ENCODE results near the gene GTPBP10.

The GTPBP10 gene, protein sequence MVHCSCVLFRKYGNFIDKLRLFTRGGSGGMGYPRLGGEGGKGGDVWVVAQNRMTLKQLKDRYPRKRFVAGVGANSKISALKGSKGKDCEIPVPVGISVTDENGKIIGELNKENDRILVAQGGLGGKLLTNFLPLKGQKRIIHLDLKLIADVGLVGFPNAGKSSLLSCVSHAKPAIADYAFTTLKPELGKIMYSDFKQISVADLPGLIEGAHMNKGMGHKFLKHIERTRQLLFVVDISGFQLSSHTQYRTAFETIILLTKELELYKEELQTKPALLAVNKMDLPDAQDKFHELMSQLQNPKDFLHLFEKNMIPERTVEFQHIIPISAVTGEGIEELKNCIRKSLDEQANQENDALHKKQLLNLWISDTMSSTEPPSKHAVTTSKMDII

DNA sequence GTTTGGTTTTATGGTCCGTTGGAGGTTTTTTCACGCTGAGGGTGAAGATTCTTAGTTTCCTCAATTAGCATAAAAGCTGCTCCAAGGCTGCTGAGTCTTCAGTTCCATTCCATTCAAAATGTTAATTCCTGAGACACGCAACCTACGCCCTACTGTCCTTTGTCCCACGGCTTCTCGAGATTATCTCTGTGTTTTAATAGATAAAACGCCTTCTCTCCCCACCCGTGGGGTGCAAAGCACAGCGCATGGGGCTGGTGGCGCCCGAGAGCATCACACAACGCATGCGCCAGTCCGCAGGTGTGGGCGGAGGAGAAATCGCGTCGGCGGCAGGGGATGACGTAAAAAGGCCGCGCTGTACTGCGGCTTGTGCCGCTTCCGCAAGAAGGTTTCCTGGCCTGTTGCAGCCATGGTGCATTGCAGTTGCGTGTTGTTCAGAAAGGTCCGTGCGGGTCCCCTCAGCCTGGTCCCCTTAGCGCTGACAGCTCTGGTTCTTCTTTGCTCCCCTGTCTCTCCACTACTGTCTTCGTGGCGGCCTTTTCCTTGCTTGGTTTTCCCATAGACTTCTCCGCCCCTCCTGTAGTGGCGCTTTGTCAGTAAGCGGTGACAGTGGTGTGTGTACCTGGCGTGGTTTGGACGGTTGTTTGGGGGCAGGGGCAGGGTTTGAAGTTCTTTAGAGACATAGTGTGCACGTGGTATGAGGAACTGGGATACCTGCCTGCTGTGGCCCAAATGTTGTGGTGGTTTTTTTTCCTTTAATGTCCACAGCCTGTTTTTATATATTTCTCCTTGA is at the start of gene GTPBP10:
Gene GTPBP10 (plus strand): TSS at position 381 of the 790 bp plus-strand sequence. CDS start 26 bp downstream, at position 407.
- Histone ChIP-seq H3K9ac (ENCODE audit: low read length) (peak within 1 kb of the TSS; percentile 90), H3K9me3 (ENCODE audit: low read length) (no peaks in the 10 kb centered on the region), H3K27me3 (ENCODE audit: control insufficient read depth in 1 of 2, insufficient read depth in 2 of 2, low read length in 2 of 2) (no peaks in the 10 kb centered on the region), H3K36me3 (ENCODE audit: insufficient read depth, low read length) (no peaks in the 10 kb centered on the region), H3K4me3 (ENCODE audit: low read depth in 1 of 2, low read length in 2 of 2) (peak within 1 kb of the TSS; percentile 89 to 95), H3K27ac (ENCODE audit: low read depth, low read length) (peak within 1 kb of the TSS; percentile 90), H3K4me1 (ENCODE audit: insufficient read depth, low read length) (peaks cover 10% of the 10 kb centered on the region)

DNA sequence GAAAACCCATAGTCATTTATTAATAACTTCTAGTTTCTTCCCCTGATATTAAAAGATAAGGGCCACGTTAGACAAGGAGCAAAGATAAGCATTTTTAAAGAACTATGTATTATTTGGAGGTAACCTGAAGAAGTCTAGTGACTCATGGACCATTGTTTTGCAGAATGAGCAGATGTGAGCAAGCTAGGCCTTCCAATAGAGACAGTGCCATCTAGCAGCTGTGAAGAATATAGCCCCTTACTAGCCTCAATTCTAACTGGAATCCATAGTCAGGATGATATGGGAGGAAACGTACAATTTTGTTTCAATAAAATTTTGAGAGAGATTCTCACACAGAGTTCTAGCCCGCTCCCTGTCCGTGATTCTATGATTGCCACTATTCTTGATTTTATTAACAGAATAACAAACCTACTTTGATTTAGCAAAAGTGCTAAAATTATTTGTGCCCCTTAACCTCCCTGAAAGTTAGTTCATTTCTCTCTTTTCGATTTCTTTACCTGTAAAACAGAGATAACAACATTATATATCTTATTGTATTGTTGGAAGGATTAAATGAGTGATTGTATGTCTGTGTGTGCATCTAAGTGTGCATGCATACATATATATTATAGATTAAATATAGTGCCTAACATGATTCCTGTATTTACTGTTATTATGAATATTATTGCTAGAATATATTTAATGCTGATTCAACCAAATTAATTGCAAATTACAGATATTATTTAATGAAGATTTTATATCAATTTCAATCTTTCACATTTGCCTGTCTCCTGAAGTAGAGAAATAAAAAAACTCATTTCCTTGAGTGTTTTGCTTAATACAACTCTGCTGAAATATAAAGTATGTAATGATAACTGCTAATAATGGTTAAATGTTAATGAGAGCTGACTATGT is 48.1 kb upstream of the GTPBP10 start:
- no peaks in the 10 kb centered on the region for H3K4me1 ChIP-seq (ENCODE audit: insufficient read depth, low read length)
- no peaks in the 10 kb centered on the region for H3K9me3 ChIP-seq (ENCODE audit: low read length)
- no peak overlapping the region for H3K27ac ChIP-seq (ENCODE audit: low read depth, low read length)
- H3K4me3 ChIP-seq (ENCODE audit: low read depth in 1 of 2, low read length in 2 of 2), result no peak overlapping the region
- no peak overlapping the region for H3K9ac ChIP-seq (ENCODE audit: low read length)
- H3K27me3 ChIP-seq (ENCODE audit: control insufficient read depth in 1 of 2, insufficient read depth in 2 of 2, low read length in 2 of 2), result no peaks in the 10 kb centered on the region
- no peaks in the 10 kb centered on the region for H3K36me3 ChIP-seq (ENCODE audit: insufficient read depth, low read length)

DNA sequence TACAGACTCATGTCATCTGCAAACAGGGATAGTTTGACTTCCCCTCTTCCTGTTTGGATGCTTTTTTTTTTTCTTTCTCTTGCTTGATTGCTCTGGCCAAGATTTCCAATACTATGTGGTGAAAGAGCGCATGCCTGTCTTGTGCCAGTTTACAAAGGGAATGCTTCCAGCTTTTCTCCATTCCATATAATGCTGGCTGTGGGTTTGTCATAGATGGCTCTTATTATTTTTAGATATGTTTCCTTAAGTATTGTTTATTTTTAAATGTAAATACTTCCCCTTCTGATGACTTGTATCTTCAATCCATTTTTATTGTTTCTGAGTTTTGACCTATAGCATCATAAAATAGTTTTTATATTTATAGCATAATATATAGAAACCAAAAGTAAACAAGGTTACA is 43.3 kb upstream of the GTPBP10 start:
- no peak overlapping the region for H3K9ac ChIP-seq (ENCODE audit: low read length)
- H3K9me3 ChIP-seq (ENCODE audit: low read length), result no peaks in the 10 kb centered on the region
- H3K4me3 ChIP-seq (ENCODE audit: low read depth in 1 of 2, low read length in 2 of 2), result no peak overlapping the region
- H3K4me1 ChIP-seq (ENCODE audit: insufficient read depth, low read length), result no peaks in the 10 kb centered on the region
- H3K36me3 ChIP-seq (ENCODE audit: insufficient read depth, low read length), result peaks cover 2% of the 10 kb centered on the region
- no peaks in the 10 kb centered on the region for H3K27me3 ChIP-seq (ENCODE audit: control insufficient read depth in 1 of 2, insufficient read depth in 2 of 2, low read length in 2 of 2)
- H3K27ac ChIP-seq (ENCODE audit: low read depth, low read length), result no peak overlapping the region

DNA sequence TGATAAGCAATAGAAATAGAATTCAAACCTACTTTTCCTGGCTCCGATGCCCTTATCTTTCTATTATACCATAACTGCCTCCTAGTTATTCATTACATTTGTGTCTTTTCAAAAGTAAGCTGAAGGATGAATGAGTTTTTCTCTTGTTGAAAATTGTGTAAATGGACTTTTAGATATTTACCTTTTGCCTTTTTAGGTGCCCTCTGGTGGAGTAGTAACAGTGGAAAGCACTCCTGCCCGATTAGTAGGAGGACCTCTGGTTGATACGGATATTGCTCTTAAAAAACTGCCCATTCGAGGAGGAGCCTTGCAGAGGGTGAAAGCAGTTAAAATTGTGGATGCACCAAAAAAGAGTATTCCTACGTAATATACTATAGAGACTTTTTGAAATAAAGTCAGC is 36.6 kb upstream of the GTPBP10 start:
- Histone ChIP-seq H3K27me3 (ENCODE audit: control insufficient read depth in 1 of 2, insufficient read depth in 2 of 2, low read length in 2 of 2) (no peaks in the 10 kb centered on the region), H3K9ac (ENCODE audit: low read length) (no peak overlapping the region), H3K36me3 (ENCODE audit: insufficient read depth, low read length) (peaks cover 4% of the 10 kb centered on the region), H3K4me3 (ENCODE audit: low read depth in 1 of 2, low read length in 2 of 2) (no peak overlapping the region), H3K9me3 (ENCODE audit: low read length) (no peaks in the 10 kb centered on the region), H3K4me1 (ENCODE audit: insufficient read depth, low read length) (no peaks in the 10 kb centered on the region), H3K27ac (ENCODE audit: low read depth, low read length) (no peak overlapping the region)

DNA sequence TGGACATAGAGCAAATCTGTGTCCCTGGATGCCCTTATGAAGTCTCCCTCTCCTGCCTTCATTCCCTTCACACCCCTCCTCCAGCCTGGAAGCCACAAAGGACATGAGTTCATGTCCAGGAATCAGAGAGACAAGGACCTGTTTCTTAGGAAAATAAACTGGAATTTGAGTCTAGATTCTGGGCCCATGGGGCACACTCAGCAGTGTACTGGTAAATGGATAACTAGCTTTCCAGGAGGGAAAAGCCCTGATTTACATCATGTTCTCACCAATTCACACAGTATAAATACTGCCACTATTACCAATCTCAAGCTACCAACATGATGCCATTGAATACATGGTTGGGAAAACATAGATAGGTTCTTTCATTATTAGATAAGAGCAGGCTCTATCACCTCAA is 35.3 kb upstream of the GTPBP10 start:
- peaks cover 4% of the 10 kb centered on the region for H3K36me3 ChIP-seq (ENCODE audit: insufficient read depth, low read length)
- H3K4me1 ChIP-seq (ENCODE audit: insufficient read depth, low read length), result no peaks in the 10 kb centered on the region
- no peak overlapping the region for H3K4me3 ChIP-seq (ENCODE audit: low read depth in 1 of 2, low read length in 2 of 2)
- no peak overlapping the region for H3K9ac ChIP-seq (ENCODE audit: low read length)
- no peaks in the 10 kb centered on the region for H3K9me3 ChIP-seq (ENCODE audit: low read length)
- no peaks in the 10 kb centered on the region for H3K27me3 ChIP-seq (ENCODE audit: control insufficient read depth in 1 of 2, insufficient read depth in 2 of 2, low read length in 2 of 2)
- no peak overlapping the region for H3K27ac ChIP-seq (ENCODE audit: low read depth, low read length)

DNA sequence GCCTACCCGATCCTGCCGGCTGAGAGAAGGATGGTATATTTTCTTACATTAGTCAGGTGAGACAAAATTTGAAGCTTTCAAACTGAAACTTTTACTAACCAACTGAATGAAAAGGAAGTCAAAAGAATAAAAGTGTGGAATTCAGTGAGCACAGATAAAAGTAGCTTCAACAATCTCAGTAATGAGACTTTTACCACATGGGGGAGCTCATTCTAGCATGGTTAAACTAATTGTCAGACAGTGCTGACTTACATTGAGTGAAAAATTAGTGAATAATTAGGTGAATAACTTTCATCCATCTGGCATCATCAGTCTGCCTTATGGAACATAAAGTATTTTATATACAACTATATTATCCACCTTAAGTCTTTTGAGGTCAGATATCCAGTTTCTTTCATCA is 33.8 kb upstream of the GTPBP10 start:
- H3K4me1 ChIP-seq (ENCODE audit: insufficient read depth, low read length), result no peaks in the 10 kb centered on the region
- H3K36me3 ChIP-seq (ENCODE audit: insufficient read depth, low read length), result peaks cover 4% of the 10 kb centered on the region
- no peak overlapping the region for H3K9ac ChIP-seq (ENCODE audit: low read length)
- H3K4me3 ChIP-seq (ENCODE audit: low read depth in 1 of 2, low read length in 2 of 2), result no peak overlapping the region
- no peaks in the 10 kb centered on the region for H3K27me3 ChIP-seq (ENCODE audit: control insufficient read depth in 1 of 2, insufficient read depth in 2 of 2, low read length in 2 of 2)
- H3K9me3 ChIP-seq (ENCODE audit: low read length), result no peaks in the 10 kb centered on the region
- no peak overlapping the region for H3K27ac ChIP-seq (ENCODE audit: low read depth, low read length)

DNA sequence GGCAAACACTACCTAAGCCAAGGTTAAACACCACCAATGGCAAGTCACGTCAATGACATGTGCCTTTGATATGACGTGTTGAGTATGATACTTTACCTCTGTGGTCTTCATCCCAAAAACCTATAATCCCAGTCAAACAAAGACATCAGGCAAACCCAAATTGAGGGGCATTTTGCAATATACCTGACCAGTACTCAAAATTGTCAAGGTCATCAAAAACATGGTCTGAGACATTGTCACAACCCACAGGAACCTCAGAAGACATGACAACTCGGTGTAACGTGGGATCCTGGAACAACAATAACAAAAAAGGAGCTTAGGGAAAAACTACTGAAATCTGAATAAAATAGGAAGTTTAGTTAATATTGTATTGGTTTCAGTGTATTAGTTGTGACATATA is 32.6 kb upstream of the GTPBP10 start:
- H3K36me3 ChIP-seq (ENCODE audit: insufficient read depth, low read length), result no peaks in the 10 kb centered on the region
- no peak overlapping the region for H3K27ac ChIP-seq (ENCODE audit: low read depth, low read length)
- H3K4me3 ChIP-seq (ENCODE audit: low read depth in 1 of 2, low read length in 2 of 2), result no peak overlapping the region
- no peaks in the 10 kb centered on the region for H3K4me1 ChIP-seq (ENCODE audit: insufficient read depth, low read length)
- peaks cover 0 to under 1% of the 10 kb centered on the region in 2 donors for H3K27me3 ChIP-seq (ENCODE audit: control insufficient read depth in 1 of 2, insufficient read depth in 2 of 2, low read length in 2 of 2)
- no peak overlapping the region for H3K9ac ChIP-seq (ENCODE audit: low read length)
- no peaks in the 10 kb centered on the region for H3K9me3 ChIP-seq (ENCODE audit: low read length)

DNA sequence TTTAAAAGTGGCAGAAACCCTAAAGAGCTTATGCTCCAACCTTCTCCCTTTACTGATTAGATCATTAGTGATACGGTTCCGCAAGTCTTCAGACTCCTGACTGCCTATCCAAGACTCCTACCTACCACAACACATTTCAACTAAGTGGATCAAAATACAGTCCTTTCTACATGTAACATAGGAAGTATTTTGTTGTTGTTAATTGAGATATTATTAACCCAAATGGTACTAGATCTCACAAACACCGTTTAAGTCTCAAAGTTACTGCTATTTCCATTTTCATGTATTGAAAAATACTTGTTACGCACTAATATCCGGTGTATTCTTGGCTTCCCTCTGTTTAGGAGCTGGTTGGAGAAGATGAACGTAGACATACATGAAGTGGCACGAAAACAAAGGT is 26.5 kb upstream of the GTPBP10 start:
- Histone ChIP-seq H3K27ac (ENCODE audit: low read depth, low read length) (no peak overlapping the region), H3K9ac (ENCODE audit: low read length) (no peak overlapping the region), H3K9me3 (ENCODE audit: low read length) (no peaks in the 10 kb centered on the region), H3K36me3 (ENCODE audit: insufficient read depth, low read length) (no peaks in the 10 kb centered on the region), H3K27me3 (ENCODE audit: control insufficient read depth in 1 of 2, insufficient read depth in 2 of 2, low read length in 2 of 2) (peaks cover 14 to 30% of the 10 kb centered on the region in 2 donors), H3K4me3 (ENCODE audit: low read depth in 1 of 2, low read length in 2 of 2) (no peak overlapping the region), H3K4me1 (ENCODE audit: insufficient read depth, low read length) (no peaks in the 10 kb centered on the region)

DNA sequence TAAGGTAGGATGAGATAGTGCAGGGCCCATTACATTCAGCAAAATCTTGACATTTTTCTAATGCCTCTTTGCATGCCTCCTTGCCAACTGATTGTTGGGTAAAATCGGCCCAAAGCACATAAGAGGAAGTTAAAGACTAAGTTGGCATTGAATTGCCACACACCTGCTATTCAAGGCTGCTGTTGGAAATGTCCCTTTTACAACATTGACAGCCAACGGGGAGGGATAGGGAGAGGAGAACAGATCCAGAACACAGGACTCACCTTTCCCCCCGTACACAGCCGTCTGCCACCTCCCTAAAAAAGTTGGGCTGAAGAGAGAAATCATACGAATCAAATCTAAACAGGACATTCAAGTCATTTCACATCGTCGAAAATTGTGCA is 26.1 kb upstream of the GTPBP10 start:
- no peaks in the 10 kb centered on the region for H3K36me3 ChIP-seq (ENCODE audit: insufficient read depth, low read length)
- no peak overlapping the region for H3K27ac ChIP-seq (ENCODE audit: low read depth, low read length)
- H3K4me3 ChIP-seq (ENCODE audit: low read depth in 1 of 2, low read length in 2 of 2), result no peak overlapping the region
- H3K4me1 ChIP-seq (ENCODE audit: insufficient read depth, low read length), result no peaks in the 10 kb centered on the region
- peaks cover 14 to 30% of the 10 kb centered on the region in 2 donors for H3K27me3 ChIP-seq (ENCODE audit: control insufficient read depth in 1 of 2, insufficient read depth in 2 of 2, low read length in 2 of 2)
- H3K9ac ChIP-seq (ENCODE audit: low read length), result no peak overlapping the region
- H3K9me3 ChIP-seq (ENCODE audit: low read length), result no peaks in the 10 kb centered on the region

DNA sequence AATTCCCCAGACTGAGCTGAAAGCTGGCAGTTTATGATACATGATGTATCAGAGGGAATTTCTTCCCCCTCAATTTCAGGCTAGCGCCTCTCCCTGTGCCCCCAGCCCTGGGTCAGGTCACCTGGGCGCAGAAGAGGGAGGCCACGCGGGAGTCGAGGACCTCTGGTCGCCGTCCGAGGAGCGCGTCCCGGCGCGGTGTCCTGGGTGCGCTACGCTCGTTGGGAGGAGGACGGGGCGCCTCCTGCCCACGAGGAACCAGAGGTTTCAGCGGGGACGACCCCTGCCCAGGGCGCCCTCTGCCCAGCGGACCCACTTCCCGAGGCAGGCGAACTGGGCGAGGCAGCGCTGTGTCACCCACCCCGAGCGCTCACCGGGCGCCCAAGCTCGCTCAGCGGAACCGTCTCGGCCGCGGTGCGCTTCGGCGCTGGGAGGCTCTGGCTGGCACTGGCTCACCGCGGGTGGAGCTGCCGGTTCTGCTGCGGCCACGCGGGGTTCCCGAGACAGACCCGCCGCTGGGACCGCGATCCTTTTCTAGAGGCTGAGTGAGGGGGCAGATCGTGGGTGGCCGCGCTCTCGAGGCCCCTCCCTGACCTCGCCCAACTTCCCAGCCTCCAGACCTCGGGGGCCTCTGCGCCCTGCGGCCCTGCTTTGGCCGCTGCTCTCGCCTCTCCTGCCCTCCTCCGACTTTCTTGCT is 25.6 kb upstream of the GTPBP10 start, which contains the start of gene FAM237B:
Gene FAM237B (minus strand): TSS at position 504 of the 694 bp plus-strand sequence. CDS start 1,556 bp downstream, outside the sequence.
- Histone ChIP-seq H3K27ac (ENCODE audit: low read depth, low read length) (no peak within 1 kb of the TSS), H3K36me3 (ENCODE audit: insufficient read depth, low read length) (no peaks in the 10 kb centered on the region), H3K9ac (ENCODE audit: low read length) (no peak within 1 kb of the TSS), H3K4me1 (ENCODE audit: insufficient read depth, low read length) (no peaks in the 10 kb centered on the region), H3K27me3 (ENCODE audit: control insufficient read depth in 1 of 2, insufficient read depth in 2 of 2, low read length in 2 of 2) (peaks cover 14 to 30% of the 10 kb centered on the region in 2 donors), H3K9me3 (ENCODE audit: low read length) (no peaks in the 10 kb centered on the region), H3K4me3 (ENCODE audit: low read depth in 1 of 2, low read length in 2 of 2) (no peak within 1 kb of the TSS)
